Endothelial cell of umbilical vein (primary cell): ENCODE results near the gene TMEM233.

Experiments used
- POLR2A ChIP-seq: IDR thresholded peaks from 2 replicates; pipeline ENCODE4 v1.6.1; 2012; ENCODE audit warnings: low read depth, mild to moderate bottlenecking, control low read depth, low read length
- POLR2AphosphoS5 ChIP-seq: IDR thresholded peaks from 2 replicates; pipeline ENCODE4 v1.6.1; 2012; ENCODE audit warnings: low read depth, mild to moderate bottlenecking, control low read depth, low read length, moderate library complexity; ENCODE audit not compliant: insufficient read depth
- TF ChIP-seq, protein P1 (sequence below), 2 donors: IDR thresholded peaks; 1 replicate in 1 of 2; 2 replicates in 1 of 2; pipeline ENCODE4 v1.5.1; 2011; ENCODE audit warnings: low read length in 2 of 2, mild to moderate bottlenecking in 2 of 2, moderate library complexity in 2 of 2, control low read depth in 1 of 2, inconsistent platforms in 1 of 2, low read depth in 1 of 2; ENCODE audit not compliant: insufficient read depth in 1 of 2; ENCODE audit errors: extremely low read depth in 1 of 2

DNA sequence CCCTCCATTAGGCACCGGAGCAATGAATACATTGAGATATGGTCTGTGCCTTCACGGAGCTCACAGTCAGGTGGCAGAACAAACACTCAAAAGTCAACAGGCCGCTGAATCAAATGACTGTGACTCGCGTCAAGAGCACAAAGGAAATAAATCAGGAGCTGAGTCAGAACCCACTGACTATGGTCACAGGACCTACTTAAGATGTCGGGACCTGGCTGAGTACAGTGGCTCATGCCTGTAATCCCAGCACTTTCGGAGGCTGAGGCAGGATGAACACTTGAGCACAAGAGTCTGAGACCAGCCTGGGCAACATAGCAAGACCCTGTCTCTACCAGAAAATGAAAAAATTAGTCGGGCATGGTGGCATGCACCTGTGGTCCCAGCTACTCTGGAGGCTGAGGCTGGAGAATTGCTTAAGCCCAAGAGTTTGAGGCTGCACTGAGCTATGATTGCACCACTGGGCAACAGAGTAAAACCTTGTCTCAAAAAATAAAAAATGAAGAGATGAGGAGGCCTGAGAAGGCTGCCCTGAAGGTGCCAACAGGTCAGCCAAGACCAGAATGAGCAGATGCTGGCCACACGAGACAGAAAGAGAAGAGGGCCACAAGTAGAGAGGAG is 19.9 kb downstream of the TMEM233 start:
- TF ChIP-seq, protein P1, sequence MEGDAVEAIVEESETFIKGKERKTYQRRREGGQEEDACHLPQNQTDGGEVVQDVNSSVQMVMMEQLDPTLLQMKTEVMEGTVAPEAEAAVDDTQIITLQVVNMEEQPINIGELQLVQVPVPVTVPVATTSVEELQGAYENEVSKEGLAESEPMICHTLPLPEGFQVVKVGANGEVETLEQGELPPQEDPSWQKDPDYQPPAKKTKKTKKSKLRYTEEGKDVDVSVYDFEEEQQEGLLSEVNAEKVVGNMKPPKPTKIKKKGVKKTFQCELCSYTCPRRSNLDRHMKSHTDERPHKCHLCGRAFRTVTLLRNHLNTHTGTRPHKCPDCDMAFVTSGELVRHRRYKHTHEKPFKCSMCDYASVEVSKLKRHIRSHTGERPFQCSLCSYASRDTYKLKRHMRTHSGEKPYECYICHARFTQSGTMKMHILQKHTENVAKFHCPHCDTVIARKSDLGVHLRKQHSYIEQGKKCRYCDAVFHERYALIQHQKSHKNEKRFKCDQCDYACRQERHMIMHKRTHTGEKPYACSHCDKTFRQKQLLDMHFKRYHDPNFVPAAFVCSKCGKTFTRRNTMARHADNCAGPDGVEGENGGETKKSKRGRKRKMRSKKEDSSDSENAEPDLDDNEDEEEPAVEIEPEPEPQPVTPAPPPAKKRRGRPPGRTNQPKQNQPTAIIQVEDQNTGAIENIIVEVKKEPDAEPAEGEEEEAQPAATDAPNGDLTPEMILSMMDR (IDR thresholded peaks at IDR 0.05; ENCODE audit: extremely low read depth in 1 of 2, insufficient read depth in 1 of 2, low read depth in 1 of 2, low read length in 2 of 2) = no peak
- no peak for TF ChIP-seq POLR2AphosphoS5
- no peak for TF ChIP-seq POLR2A
